Naive B cell (primary cell): ENCODE data around the gene DACH1. TPM values are rescaled to one million over a fixed set of nuclear protein-coding genes. Genes with fewer than 3 reads are reported as not detected.
A peak's percentile ranks its signal among the peaks of the same experiment; 100 is the strongest.

ENCODE experiments used
- ATAC-seq, 2 donors: fragments of 150-1000 bp; cut with Tn5 transposase; 2 replicates each; pipeline ENCODE4 v1.10.0; 2021; ENCODE audit warnings: low read depth in 2 of 2, mild to moderate bottlenecking in 2 of 2, moderate library complexity in 2 of 2
- DNase-seq: peaks from one replicate; pipeline ENCODE4 v3.0.0; 2022
- H3K27ac Mint-ChIP-seq, 6 donors: one replicate each; pipeline ENCODE4 v1.8.0; 2020 to 2022; ENCODE audit warnings: mild to moderate bottlenecking in 6 of 6, mixed read lengths in 6 of 6, moderate library complexity in 5 of 6, inconsistent platforms in 2 of 6
- H3K27me3 Mint-ChIP-seq, 3 donors: one replicate each; pipeline ENCODE4 v1.8.0; 2021 to 2022; ENCODE audit warnings: mixed read lengths in 3 of 3, mild to moderate bottlenecking in 1 of 3
- H3K36me3 Mint-ChIP-seq, 2 donors: one replicate each; pipeline ENCODE4 v1.8.0; 2020 to 2022; ENCODE audit warnings: mixed read lengths in 2 of 2, inconsistent platforms in 1 of 2, mild to moderate bottlenecking in 1 of 2
- H3K4me1 Mint-ChIP-seq, 3 donors: one replicate each; pipeline ENCODE4 v1.8.0; 2020 to 2022; ENCODE audit warnings: mixed read lengths in 3 of 3, inconsistent platforms in 1 of 3, mild to moderate bottlenecking in 1 of 3, moderate library complexity in 1 of 3
- H3K4me3 Mint-ChIP-seq, 8 donors: one replicate each; pipeline ENCODE4 v1.8.0; 2020 to 2022; ENCODE audit warnings: mild to moderate bottlenecking in 8 of 8, mixed read lengths in 8 of 8, moderate library complexity in 8 of 8, inconsistent platforms in 2 of 8
- H3K9me3 Mint-ChIP-seq, 7 donors: one replicate each; pipeline ENCODE4 v1.8.0; 2020 to 2022; ENCODE audit warnings: mixed read lengths in 7 of 7, mild to moderate bottlenecking in 5 of 7, inconsistent platforms in 2 of 7, moderate library complexity in 1 of 7
- polyA plus RNA-seq, 6 donors: library from polyadenylated mRNA; unstranded; fragments of 300-500 nt; fragmentation: Illumina TruSeq; gene quantifications; one replicate each; pipeline ENCODE4 v1.2.3, GENCODE V29; 2021; ENCODE audit warnings: low read depth in 6 of 6

Gene DACH1
- polyA plus RNA-seq, 6 donors from 2014 or later, result not detected

DNA sequence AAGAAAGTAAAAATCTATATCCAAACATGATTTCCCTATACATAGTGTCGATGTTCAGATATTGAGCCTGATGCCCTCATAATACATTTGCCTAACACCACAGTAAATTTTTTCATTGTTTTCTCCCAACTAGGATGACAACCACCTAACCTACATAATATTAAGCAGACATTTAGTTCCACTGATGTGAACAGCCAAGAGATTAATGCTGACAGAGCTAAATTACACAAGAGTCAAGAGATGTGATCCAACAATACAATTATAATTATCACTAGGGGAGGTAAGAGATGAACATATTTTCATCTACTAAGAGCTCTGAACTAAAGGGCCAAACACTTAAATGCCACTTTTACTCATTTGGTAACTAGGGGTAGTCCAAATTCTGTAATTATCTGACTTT is 145.9 kb downstream of the DACH1 start:
- Mint-ChIP-seq H3K27me3 (no peaks in the 10 kb centered on the region), H3K27ac (peak overlapping the region in 1 of 6 donors; percentile 19), H3K4me3 (no peak overlapping the region), H3K36me3 (no peaks in the 10 kb centered on the region), H3K9me3 (no peaks in the 10 kb centered on the region), H3K4me1 (no peaks in the 10 kb centered on the region)
- ATAC-seq (no peak), DNase-seq (no peak)

DNA sequence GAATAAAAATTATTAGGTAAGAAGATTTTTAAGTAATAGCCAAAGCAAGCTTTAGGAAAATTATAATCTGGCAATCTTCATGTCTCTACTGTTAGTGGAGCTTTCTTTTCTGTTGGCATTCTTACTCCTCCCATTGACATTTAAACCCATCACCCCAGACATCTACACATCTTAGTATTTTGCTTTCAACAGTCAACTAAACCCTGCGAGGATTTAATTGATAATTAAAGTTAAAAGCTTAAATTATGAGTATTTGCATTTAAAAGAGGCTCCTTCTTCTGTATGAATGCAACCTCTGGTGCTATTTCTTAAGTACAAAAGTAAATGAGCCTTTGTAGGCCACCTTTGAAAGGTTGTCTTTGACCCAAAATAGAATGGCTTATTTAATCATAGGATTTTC is 148.1 kb downstream of the DACH1 start:
- Mint-ChIP-seq H3K36me3 (no peaks in the 10 kb centered on the region), H3K27ac (no peak overlapping the region), H3K4me1 (no peaks in the 10 kb centered on the region), H3K27me3 (no peaks in the 10 kb centered on the region), H3K9me3 (no peaks in the 10 kb centered on the region), H3K4me3 (no peak overlapping the region)
- no peak for DNase-seq
- no peak for ATAC-seq

DNA sequence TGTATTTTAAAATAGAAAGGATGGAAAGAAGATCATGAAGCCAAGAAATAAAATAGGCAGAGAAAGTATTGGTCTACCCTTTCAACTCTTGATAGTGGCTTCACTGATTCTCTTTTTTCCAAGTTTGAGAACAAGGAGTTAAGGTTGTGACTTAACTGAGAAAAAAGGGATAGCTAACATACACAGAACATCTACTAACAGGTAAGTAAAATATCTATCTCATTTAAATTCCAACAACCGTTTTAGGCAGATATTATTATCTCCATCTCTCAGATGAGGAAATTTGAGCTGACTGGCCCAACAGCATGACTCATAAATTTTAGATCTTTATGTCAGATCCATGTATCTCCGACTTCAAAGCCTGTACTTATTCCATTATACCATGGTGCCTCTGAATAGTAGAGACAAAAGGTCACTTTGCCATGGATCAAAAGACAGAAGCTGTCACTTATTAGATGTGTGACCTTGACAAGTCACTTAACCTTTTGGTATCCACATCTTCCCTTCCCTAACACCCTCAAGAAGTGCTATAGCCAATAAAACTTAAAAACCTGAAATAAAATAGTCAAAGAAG is 152.1 kb downstream of the DACH1 start:
- no peaks in the 10 kb centered on the region for H3K9me3 Mint-ChIP-seq
- H3K27ac Mint-ChIP-seq, result no peak overlapping the region
- no peaks in the 10 kb centered on the region for H3K36me3 Mint-ChIP-seq
- DNase-seq (no peak), ATAC-seq (no peak)
- no peaks in the 10 kb centered on the region for H3K27me3 Mint-ChIP-seq
- H3K4me1 Mint-ChIP-seq, result no peaks in the 10 kb centered on the region
- no peak overlapping the region for H3K4me3 Mint-ChIP-seq

DNA sequence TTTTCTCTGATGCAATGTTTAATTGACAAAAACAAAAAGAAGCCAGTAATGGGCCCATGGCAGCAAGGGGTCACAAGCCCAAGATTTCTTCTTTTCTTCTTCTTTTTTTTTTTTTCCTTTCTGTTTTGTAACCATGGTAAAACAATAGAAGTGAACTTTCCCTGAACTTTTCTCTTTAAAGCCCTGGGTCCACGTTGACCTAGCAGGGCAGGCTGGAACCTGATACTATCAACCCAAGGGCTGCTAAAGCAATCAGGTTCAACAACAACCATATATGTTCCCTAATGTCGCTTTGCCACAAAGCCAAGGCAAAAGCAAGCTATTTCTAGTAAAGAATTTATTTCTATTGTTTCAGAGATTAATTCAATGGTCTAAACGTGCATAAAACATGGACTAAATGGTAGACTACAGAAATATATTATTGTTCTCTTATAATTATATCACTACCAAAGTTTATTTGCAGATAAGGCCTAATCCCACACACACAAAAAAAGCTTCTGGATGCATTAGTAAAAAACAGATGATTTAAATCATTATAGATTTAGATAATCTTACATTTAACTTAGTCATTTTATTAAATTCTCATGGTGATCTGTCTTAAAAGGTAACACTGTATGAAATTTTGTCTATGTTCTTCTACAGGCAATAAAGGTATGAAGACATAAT is 153.9 kb downstream of the DACH1 start:
- no peak for DNase-seq
- no peaks in the 10 kb centered on the region for H3K4me1 Mint-ChIP-seq
- no peak overlapping the region for H3K27ac Mint-ChIP-seq
- no peak overlapping the region for H3K4me3 Mint-ChIP-seq
- ATAC-seq, result no peak
- H3K9me3 Mint-ChIP-seq, result no peaks in the 10 kb centered on the region
- H3K27me3 Mint-ChIP-seq, result no peaks in the 10 kb centered on the region
- H3K36me3 Mint-ChIP-seq, result no peaks in the 10 kb centered on the region

DNA sequence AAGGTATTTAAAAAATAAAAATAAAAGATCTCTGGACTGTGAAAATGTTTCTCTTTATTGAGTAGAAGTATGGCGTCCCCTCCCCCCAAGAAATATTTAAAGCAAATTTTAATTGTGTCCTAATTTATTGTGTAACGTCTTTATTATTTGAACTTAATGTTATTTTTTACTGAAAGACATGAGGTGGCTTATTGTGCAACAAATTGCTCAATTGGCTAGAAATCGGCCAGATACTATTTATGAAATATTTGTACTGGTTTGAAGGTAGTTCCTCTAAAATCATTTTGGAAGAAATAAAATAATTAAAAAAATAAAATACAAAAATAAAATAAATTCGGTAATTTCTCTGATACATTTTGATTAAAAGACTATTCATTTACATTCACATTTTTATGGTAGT is 162.3 kb downstream of the DACH1 start:
- no peaks in the 10 kb centered on the region for H3K27me3 Mint-ChIP-seq
- H3K27ac Mint-ChIP-seq, result no peak overlapping the region

DNA sequence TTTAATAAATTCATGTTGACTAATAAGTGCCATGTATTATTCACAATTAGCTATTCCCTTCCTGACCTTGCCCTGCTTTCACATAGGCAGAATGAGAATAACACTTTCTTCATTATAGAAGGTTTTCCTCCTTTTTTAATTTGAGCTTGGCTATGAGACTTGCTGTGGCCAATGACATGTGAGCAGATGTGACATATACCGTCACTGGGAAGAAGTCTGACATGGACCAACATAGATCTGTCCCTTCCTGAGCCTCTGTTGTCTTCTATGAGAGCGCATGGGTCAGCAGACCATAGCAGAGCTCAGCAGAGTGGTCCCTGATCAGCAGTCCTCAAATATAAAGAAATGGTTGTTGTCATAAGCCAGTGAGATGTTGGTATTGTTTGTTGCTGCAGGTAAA is 163.9 kb downstream of the DACH1 start:
- no peaks in the 10 kb centered on the region for H3K27me3 Mint-ChIP-seq
- no peaks in the 10 kb centered on the region for H3K36me3 Mint-ChIP-seq
- H3K27ac Mint-ChIP-seq, result no peak overlapping the region
- no peak for DNase-seq
- ATAC-seq, result no peak
- H3K4me1 Mint-ChIP-seq, result peaks cover 0 to 3% (median 0%) of the 10 kb centered on the region in 3 donors
- peaks cover 0 to 3% (median 0%) of the 10 kb centered on the region in 7 donors for H3K9me3 Mint-ChIP-seq
- no peak overlapping the region for H3K4me3 Mint-ChIP-seq

More for the DNA sequence above, 162.3 kb downstream of the DACH1 start:
- ATAC-seq, result no peak
- peaks cover 0 to 3% (median 0%) of the 10 kb centered on the region in 3 donors for H3K4me1 Mint-ChIP-seq
- no peaks in the 10 kb centered on the region for H3K36me3 Mint-ChIP-seq
- no peak for DNase-seq
- H3K9me3 Mint-ChIP-seq, result peaks cover 0 to 3% (median 0%) of the 10 kb centered on the region in 7 donors
- no peak overlapping the region for H3K4me3 Mint-ChIP-seq

DNA sequence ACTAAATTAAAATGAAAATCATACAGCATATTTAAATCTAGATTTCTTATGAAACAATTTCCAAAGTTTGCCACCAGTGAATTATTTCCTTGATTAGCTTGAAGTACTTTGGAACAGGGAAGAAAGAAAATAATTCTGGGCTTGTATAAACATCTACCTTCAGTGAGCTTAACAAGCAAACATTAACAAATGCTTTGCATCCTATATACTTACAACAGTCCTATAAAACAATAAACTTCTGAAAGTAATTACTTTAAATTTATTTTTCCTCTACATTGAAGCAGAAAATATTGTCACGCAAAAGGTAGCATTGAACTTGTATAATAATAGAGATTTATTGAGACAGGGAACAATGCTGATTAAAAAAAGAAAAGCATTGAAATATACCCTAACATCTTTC is 164.8 kb downstream of the DACH1 start:
- H3K4me1 Mint-ChIP-seq, result peaks cover 0 to 3% (median 0%) of the 10 kb centered on the region in 3 donors

DNA sequence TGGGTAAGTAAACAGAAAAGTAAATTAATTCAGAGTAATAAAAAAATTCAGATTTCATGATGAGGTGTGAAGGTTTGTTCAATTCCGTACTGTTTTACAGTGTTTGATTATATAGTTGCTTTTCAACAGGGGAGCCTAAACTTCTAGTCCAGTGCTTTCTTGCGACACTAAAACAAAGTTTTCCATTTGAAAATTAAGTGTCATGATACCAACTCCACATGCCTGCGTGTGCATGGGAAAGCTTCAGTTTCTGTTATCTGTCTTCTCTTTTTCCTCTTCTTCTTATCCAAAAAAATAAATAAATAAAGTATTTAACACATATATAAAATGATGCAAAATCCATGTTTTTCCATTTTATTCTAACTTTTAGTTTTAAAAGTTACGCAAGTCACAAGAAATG is 165.3 kb downstream of the DACH1 start:
- ATAC-seq (no peak), DNase-seq (no peak)
- no peaks in the 10 kb centered on the region for H3K36me3 Mint-ChIP-seq
- H3K27me3 Mint-ChIP-seq, result no peaks in the 10 kb centered on the region
- H3K27ac Mint-ChIP-seq, result no peak overlapping the region
- peaks cover 0 to 3% (median 0%) of the 10 kb centered on the region in 7 donors for H3K9me3 Mint-ChIP-seq
- H3K4me1 Mint-ChIP-seq, result peaks cover 0 to 3% (median 0%) of the 10 kb centered on the region in 3 donors
- no peak overlapping the region for H3K4me3 Mint-ChIP-seq

More for the DNA sequence above, 164.8 kb downstream of the DACH1 start:
- DNase-seq (no peak), ATAC-seq (no peak)
- Mint-ChIP-seq H3K4me3 (no peak overlapping the region), H3K27me3 (no peaks in the 10 kb centered on the region), H3K36me3 (no peaks in the 10 kb centered on the region), H3K27ac (no peak overlapping the region), H3K9me3 (peaks cover 0 to 3% (median 0%) of the 10 kb centered on the region in 7 donors)

DNA sequence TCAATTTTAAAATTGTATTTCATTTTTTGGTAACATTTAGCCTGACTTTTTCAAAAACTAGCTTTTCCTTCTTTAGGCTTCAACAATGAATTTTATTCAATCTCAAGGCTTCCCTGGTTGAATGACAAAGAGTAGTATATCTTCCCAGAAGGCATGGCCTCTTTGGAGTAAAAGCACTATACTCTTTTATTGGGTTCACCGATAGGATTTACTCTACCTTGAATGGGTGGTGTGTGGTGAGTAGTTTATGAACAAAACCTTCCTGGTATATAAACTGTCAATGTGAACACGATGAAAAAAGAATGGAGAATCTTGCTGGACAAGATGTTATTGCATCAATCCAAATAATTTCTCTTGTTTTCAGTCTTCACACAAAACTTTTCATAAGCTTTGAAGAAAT is 167.7 kb downstream of the DACH1 start:
- Mint-ChIP-seq H3K27ac (no peak overlapping the region), H3K4me3 (no peak overlapping the region), H3K27me3 (no peaks in the 10 kb centered on the region), H3K36me3 (no peaks in the 10 kb centered on the region), H3K4me1 (peaks cover 0 to 3% (median 0%) of the 10 kb centered on the region in 3 donors), H3K9me3 (peaks cover 0 to 3% (median 0%) of the 10 kb centered on the region in 7 donors)
- ATAC-seq (no peak), DNase-seq (no peak)

DNA sequence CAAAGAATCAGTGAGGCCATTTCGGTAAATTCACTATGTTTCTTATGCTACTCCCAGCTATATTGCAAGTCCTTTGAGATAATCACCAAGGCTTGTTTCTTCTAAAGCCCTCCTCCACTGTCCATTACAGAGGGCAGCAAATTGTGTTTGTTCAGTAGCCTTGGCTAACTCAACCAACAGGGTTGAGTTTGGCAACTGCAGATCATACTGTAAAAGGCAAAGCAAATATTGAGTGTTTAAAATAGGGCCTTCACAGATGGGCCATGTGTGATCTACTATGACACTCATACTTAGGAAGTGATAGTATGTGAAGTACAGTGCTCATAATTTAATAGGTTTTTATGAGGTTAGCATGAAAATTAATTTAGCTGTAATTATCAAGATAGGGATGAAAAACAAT is 171.3 kb downstream of the DACH1 start:
- H3K4me1 Mint-ChIP-seq, result peaks cover 0 to 3% (median 0%) of the 10 kb centered on the region in 3 donors
- no peak for ATAC-seq
- DNase-seq, result no peak
- peaks cover 0 to 1% (median 0%) of the 10 kb centered on the region in 7 donors for H3K9me3 Mint-ChIP-seq
- H3K4me3 Mint-ChIP-seq, result no peak overlapping the region
- no peaks in the 10 kb centered on the region for H3K36me3 Mint-ChIP-seq
- no peak overlapping the region for H3K27ac Mint-ChIP-seq
- no peaks in the 10 kb centered on the region for H3K27me3 Mint-ChIP-seq

DNA sequence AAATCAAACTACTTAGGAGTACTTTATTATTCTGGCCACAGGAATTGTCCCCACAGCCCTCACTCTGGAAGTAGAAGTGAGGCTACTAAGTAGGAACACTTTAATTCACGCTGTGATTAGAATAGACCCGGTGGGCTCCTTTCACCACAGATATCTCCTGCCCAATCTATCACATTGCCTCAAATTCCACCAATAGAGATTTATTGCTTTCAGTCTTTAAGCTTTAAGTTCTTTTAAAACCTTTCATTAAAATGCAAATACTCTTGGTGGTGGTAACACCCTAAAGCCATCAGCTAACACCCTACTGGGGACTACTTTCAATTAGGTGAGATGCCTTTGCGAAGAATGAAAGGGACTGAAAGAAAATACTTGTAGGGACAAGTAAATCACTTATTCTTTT is 181.9 kb downstream of the DACH1 start:
- no peak for ATAC-seq
- no peak for DNase-seq
- no peaks in the 10 kb centered on the region for H3K27me3 Mint-ChIP-seq
- H3K36me3 Mint-ChIP-seq, result no peaks in the 10 kb centered on the region
- H3K27ac Mint-ChIP-seq, result no peak overlapping the region
- H3K4me3 Mint-ChIP-seq, result no peak overlapping the region
- H3K4me1 Mint-ChIP-seq, result no peaks in the 10 kb centered on the region
- no peaks in the 10 kb centered on the region for H3K9me3 Mint-ChIP-seq

DNA sequence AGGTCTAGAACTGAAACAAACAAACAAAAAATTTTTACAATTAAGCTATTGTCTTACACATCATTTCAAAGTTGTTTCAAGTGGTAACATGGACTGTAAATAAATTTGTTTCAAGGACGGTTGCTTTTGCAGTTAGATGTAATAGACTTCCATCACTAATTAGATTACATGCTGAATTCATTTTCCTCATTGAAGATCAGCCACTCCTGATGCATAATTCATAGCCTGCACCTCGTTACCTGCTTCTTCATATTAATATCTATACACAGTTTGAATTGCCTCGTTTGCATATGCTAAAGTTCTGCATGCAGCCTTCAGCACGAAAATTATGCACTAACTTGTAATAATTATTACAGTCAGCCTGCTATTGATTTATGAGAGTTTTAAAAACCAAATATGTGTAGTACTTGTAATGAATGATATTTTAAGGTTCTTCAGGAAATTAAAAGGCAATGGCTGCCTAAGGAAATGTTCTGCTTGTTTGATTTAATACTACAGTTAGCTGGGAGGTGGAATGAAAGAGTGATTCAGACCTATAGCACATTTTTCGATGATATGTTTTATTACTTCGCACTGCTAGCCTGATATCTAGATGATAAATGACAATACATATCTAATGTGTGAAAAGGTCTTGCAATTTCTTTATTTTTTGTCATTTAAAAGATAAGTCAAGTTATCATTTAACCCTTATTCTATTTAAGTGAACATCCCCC is 184.9 kb downstream of the DACH1 start:
- Mint-ChIP-seq H3K4me3 (no peak overlapping the region), H3K4me1 (no peaks in the 10 kb centered on the region), H3K27ac (no peak overlapping the region), H3K36me3 (no peaks in the 10 kb centered on the region), H3K27me3 (no peaks in the 10 kb centered on the region), H3K9me3 (peaks cover 0 to 1% (median 0%) of the 10 kb centered on the region in 7 donors)
- ATAC-seq, result no peak
- DNase-seq, result no peak

DNA sequence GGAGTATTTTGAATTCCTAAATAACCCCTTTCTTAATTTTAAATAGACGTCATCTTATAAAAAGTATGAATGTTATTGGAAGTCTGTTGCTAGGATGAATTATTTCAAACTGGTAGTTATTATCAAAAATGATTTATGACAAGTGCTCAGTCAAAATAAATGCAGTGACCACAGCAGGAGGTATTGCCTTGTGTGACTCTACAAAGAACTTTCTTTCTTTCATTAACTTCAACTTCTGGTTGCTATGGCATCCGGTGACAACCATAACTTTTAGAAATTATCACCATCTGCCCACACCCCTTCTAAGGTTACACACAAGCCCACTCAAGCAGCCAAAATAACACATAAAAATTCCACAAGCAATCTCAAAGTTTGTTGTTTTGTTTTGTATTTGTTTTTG is 189.9 kb downstream of the DACH1 start:
- H3K27me3 Mint-ChIP-seq, result no peaks in the 10 kb centered on the region

DNA sequence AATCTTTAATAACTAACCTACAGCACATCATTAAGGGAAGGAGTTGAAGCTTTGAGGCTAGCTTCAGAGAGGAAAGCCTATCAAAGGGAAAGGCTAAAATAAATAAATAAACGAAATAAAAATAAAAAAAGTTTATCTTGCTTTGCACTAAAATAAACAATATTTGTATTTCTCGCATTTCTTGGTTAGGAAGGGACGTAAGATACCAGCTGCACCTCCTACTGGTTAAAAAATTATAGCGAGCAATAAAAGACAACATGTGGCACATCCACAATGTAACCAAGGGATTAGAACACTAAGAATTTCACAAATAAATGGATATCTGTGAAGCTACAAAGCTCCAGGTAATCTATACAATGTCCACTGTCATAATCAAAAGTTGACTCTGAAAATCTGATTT is 194.5 kb downstream of the DACH1 start:
- Mint-ChIP-seq H3K27ac (no peak overlapping the region), H3K27me3 (no peaks in the 10 kb centered on the region), H3K36me3 (no peaks in the 10 kb centered on the region), H3K4me1 (no peaks in the 10 kb centered on the region), H3K4me3 (no peak overlapping the region), H3K9me3 (no peaks in the 10 kb centered on the region)
- no peak for ATAC-seq
- no peak for DNase-seq

More for the DNA sequence above, 189.9 kb downstream of the DACH1 start:
- no peaks in the 10 kb centered on the region for H3K36me3 Mint-ChIP-seq
- peaks cover 0 to 1% (median 0%) of the 10 kb centered on the region in 7 donors for H3K9me3 Mint-ChIP-seq
- H3K27ac Mint-ChIP-seq, result no peak overlapping the region
- DNase-seq, result no peak
- no peak for ATAC-seq
- no peaks in the 10 kb centered on the region for H3K4me1 Mint-ChIP-seq
- no peak overlapping the region for H3K4me3 Mint-ChIP-seq
